ENCODE data around the gene HIRIP3.

GRCh38 chr16:30002614-30003346 is 7.4 kb upstream of the HIRIP3 start:
- TF ChIP-seq FOS (IDR thresholded peaks at IDR 0.05; ENCODE audit: borderline replicate concordance, insufficient read depth, low read length) (no peak), CTCF (IDR thresholded peaks at IDR 0.05; ENCODE audit: extremely low read depth in 1 of 2, insufficient read depth in 1 of 2, low read depth in 1 of 2, low read length in 2 of 2) (no peak), POLR2A (IDR thresholded peaks at IDR 0.05; ENCODE audit: low read depth, low read length) (no peak), EZH2 (IDR thresholded peaks at IDR 0.05; ENCODE audit: borderline replicate concordance, low read depth, low read length, severe bottlenecking) (no peak), MYC (IDR thresholded peaks at IDR 0.05; ENCODE audit: low read depth, low read length) (no peak)
